Spleen (tissue), 11 donors: Measurements from ENCODE around the gene CFAP58. TPM values are rescaled to one million over a fixed set of nuclear protein-coding genes. Genes with fewer than 3 reads are reported as not detected.
A peak's percentile ranks its signal among the peaks of the same experiment; 100 is the strongest.

Experiments
- DNase-seq: peaks from one replicate; pipeline ENCODE4 v3.0.0-alpha.2; 2020
- H3K27ac ChIP-seq, 8 donors: fragments of 200-600 bp; sonication (generic) in 7 of 8; 1 replicate in 4 of 8; 2 replicates in 4 of 8; pipeline versions ENCODE4 v1.5.0 to v1.8.0; 2016 to 2021; ENCODE audit warnings: inconsistent platforms in 4 of 8, mild to moderate bottlenecking in 4 of 8, moderate library complexity in 1 of 8
- H3K27me3 ChIP-seq, 7 donors: fragments of 200-600 bp; sonication (generic) in 6 of 7; replicated peaks in 1 of 7; 1 replicate in 4 of 7; 2 replicates in 3 of 7; pipeline versions ENCODE4 v1.5.0 to v1.8.0; 2016 to 2021; ENCODE audit warnings: inconsistent platforms in 3 of 7, mild to moderate bottlenecking in 1 of 7
- H3K36me3 ChIP-seq, 6 donors: fragments of 200-600 bp; sonication (generic) in 5 of 6; 1 replicate in 4 of 6; 2 replicates in 2 of 6; pipeline versions ENCODE4 v1.5.0 to v1.8.0; 2016 to 2021; ENCODE audit warnings: inconsistent platforms in 2 of 6
- H3K4me1 ChIP-seq, 6 donors: fragments of 200-600 bp; sonication (generic) in 5 of 6; 1 replicate in 3 of 6; 2 replicates in 3 of 6; pipeline versions ENCODE4 v1.5.0 to v1.8.0; 2016 to 2021; ENCODE audit warnings: inconsistent platforms in 3 of 6
- H3K4me3 ChIP-seq, 8 donors: fragments of 200-600 bp; sonication (generic) in 7 of 8; 1 replicate in 4 of 8; 2 replicates in 4 of 8; pipeline versions ENCODE4 v1.5.0 to v1.8.0; 2016 to 2021; ENCODE audit warnings: inconsistent platforms in 4 of 8, mild to moderate bottlenecking in 4 of 8, moderate library complexity in 2 of 8
- H3K9me3 ChIP-seq, 8 donors: fragments of 200-600 bp; sonication (generic) in 7 of 8; 1 replicate in 4 of 8; 2 replicates in 4 of 8; pipeline versions ENCODE4 v1.5.0 to v1.8.0; 2016 to 2021; ENCODE audit warnings: inconsistent platforms in 4 of 8
- POLR2A ChIP-seq, 3 donors: fragments of 450-650 bp; IDR thresholded peaks; one replicate each; pipeline ENCODE4 v1.5.1; 2017; ENCODE audit warnings: antibody characterized with exemption in 3 of 3, mild to moderate bottlenecking in 1 of 3
- POLR2AphosphoS5 ChIP-seq, 3 donors: sonication (generic); formaldehyde crosslinking; IDR thresholded peaks; one replicate each; pipeline ENCODE4 v1.5.1; 2017; ENCODE audit warnings: antibody characterized with exemption in 3 of 3
- WGBS, 5 donors: extraction: QIAGEN DNeasy Blood & Tissue Kit in 3 of 5; methylation state at CpG; one replicate each; pipeline versions ENCODE4 v1.1.5 to v1.1.7; 2013 to 2018; 5-methylcytosine and 5-hydroxymethylcytosine counted together
- intact Hi-C: fragments of 100-400 bp; cut with DNase I; formaldehyde crosslinking; loops from one replicate; pipeline ENCODE4 v1.15.0; 2023; ENCODE audit warnings: low total_unique reads
- polyA plus RNA-seq, 3 donors: library from polyadenylated mRNA; stranded (reverse); fragments of 200-250 nt; gene quantifications; one replicate each; pipeline ENCODE4 v1.2.1, GENCODE V29; 2013
- total RNA-seq, 7 donors: library from RNA; depleted of rRNA in 3 of 7; stranded (reverse); fragments of >200 nt in 3 of 7; fragmentation: NEBNext Ultra II Directional in 4 of 7; extraction: Animal tissue kit (Norgen Biotek cat#: 25700) in 4 of 7; gene quantifications; one replicate each; pipeline versions ENCODE4 v1.1.0 to v1.2.1, GENCODE V29; 2016 to 2021
- TF ChIP-seq, protein P1 (sequence below), 11 experiments: fragments of 200-600 bp in 7 of 11; fragments of 450-650 bp in 4 of 11; sonication (generic) in 4 of 11; IDR thresholded peaks in 8 of 11; conservative IDR thresholded peaks in 3 of 11; 1 replicate in 7 of 11; 2 replicates in 4 of 11; pipeline versions ENCODE4 v1.4.0 to v1.8.0; 2016 to 2021; ENCODE audit warnings: antibody characterized with exemption in 11 of 11, inconsistent platforms in 4 of 11, mild to moderate bottlenecking in 1 of 11
- donor health status: healthy with polysubstance abuse.
- donor health status: DM: no; HTN: no; CAD: no; lungs with moderate emphysema.
- donor health status: DM: no; HTN: no; CAD: no.
- donor health status: Bipolar disorder and iron deficiency.
- donor health status: healthy.
- donor health status: DM: no; HTN: no; CAD: no.
- donor health status: DM: yes; HTN: yes; CAD: no.

The CFAP58 gene
- total and polyA plus RNA-seq, 10 donors, result 0.10 to 1.4 (median 0.42) TPM; not detected in 1

GRCh38 chr10:104334561-104334960 lies 19.1 kb upstream of the CFAP58 start:
- Histone ChIP-seq H3K4me3 (peak overlapping the region in 1 of 8 donors; percentile 76), H3K9me3 (no peaks in the 10 kb centered on the region), H3K27me3 (no peaks in the 10 kb centered on the region), H3K36me3 (peaks cover 0 to 37% (median 0%) of the 10 kb centered on the region in 6 donors), H3K27ac (peak overlapping the region in 6 of 8 donors; percentile 3 to 100 (median 98)), H3K4me1 (peaks cover 59 to 89% (median 81%) of the 10 kb centered on the region in 6 donors)
- peak; percentile 43 for DNase-seq
- intact Hi-C loops, result no loop called here
- TF ChIP-seq POLR2AphosphoS5 (IDR thresholded peaks at IDR 0.05), result no peak
- TF ChIP-seq, protein P1, sequence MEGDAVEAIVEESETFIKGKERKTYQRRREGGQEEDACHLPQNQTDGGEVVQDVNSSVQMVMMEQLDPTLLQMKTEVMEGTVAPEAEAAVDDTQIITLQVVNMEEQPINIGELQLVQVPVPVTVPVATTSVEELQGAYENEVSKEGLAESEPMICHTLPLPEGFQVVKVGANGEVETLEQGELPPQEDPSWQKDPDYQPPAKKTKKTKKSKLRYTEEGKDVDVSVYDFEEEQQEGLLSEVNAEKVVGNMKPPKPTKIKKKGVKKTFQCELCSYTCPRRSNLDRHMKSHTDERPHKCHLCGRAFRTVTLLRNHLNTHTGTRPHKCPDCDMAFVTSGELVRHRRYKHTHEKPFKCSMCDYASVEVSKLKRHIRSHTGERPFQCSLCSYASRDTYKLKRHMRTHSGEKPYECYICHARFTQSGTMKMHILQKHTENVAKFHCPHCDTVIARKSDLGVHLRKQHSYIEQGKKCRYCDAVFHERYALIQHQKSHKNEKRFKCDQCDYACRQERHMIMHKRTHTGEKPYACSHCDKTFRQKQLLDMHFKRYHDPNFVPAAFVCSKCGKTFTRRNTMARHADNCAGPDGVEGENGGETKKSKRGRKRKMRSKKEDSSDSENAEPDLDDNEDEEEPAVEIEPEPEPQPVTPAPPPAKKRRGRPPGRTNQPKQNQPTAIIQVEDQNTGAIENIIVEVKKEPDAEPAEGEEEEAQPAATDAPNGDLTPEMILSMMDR (IDR thresholded peaks at IDR 0.05 in 8 of 11, conservative IDR thresholded peaks at IDR 0.05 in 3 of 11), result no peak
- no peak for TF ChIP-seq POLR2A (IDR thresholded peaks at IDR 0.05)
- WGBS, 5 donors, result 91 to 96% (median 96%) methylated on average over 6 of the region's 6 CpGs

DNA sequence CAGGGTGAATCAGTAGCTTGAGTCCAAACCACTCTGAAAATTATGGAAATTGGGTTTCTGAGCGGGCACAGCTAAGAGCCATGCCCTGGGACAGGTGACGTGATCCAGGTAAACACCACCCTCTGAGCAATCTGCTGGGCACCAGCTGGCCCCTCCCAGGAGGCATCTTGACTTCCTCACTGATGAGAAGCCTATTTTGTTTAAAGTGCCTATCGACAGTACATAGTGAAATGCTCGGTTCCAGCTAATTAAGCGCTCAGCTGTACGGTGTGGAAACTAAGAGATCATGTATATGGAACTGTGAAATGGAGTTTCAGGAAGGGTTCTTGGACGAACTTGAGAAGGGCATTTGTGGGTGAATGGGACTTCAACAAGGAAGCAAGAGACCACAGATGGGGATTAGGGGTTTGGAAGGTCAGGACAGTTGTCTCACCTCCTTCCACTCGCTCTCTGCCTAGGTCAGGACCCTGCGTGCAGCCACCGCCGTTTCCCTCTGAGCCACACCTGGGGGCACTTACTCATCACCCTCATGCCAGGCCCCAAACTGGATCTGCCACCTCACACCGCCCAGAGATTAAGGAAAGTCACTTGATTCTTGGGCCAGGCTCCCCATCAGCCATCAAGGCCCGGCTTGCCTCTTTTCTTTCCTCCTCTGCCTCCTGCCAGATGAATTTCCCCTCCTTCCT lies 18.5 kb upstream of the CFAP58 start:
- Histone ChIP-seq H3K27me3 (no peaks in the 10 kb centered on the region), H3K4me1 (peaks cover 56 to 89% (median 81%) of the 10 kb centered on the region in 6 donors), H3K27ac (peak overlapping the region in 7 of 8 donors; percentile 5 to 100 (median 98)), H3K36me3 (peaks cover 0 to 37% (median 0%) of the 10 kb centered on the region in 6 donors), H3K4me3 (peak overlapping the region in 1 of 8 donors; percentile 76), H3K9me3 (no peaks in the 10 kb centered on the region)
- peak; percentile 75 for DNase-seq
- 73 to 78% (median 76%) methylated on average over 12 to 13 of the region's 13 CpGs for WGBS, 5 donors
- TF ChIP-seq, protein P1 (IDR thresholded peaks at IDR 0.05 in 8 of 11, conservative IDR thresholded peaks at IDR 0.05 in 3 of 11), result no peak
- TF ChIP-seq POLR2A (IDR thresholded peaks at IDR 0.05) (no peak), POLR2AphosphoS5 (IDR thresholded peaks at IDR 0.05) (no peak)
- intact Hi-C loops, result no loop called here

DNA sequence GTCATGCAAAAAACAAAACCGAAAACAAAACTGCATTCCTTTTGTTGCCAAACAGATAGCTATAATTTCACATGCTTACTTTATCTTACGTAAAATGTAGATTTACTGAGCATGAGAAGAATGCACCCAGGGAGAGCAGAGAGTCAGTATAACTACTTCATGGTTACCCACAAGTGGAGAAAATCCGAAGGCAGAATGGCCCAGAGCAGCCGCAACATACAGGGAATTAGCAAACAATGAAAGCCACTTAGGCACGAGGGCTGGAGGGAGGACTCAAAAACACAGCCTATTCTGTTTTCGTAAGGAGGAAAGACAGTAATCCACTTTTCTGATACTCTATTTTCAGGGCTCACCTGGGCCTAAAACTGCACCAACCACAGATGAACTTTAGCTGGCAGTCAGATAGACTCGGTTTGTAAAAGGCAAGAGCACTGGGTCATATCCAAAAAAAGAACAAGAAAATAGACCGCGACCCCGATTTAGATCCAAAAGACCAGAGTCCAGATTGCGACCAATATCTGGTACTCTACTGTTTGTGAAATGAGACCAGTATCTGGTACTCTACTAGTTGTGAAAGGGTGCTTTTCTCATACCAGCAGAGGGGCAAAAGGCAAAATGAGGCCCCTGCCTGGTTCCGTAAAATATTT lies 16.7 kb upstream of the CFAP58 start:
- TF ChIP-seq, protein P1 (IDR thresholded peaks at IDR 0.05 in 8 of 11, conservative IDR thresholded peaks at IDR 0.05 in 3 of 11), result no peak
- no peak for TF ChIP-seq POLR2A (IDR thresholded peaks at IDR 0.05)
- no peak for TF ChIP-seq POLR2AphosphoS5 (IDR thresholded peaks at IDR 0.05)
- Histone ChIP-seq H3K36me3 (peaks cover 0 to 27% (median 0%) of the 10 kb centered on the region in 6 donors), H3K4me3 (peak overlapping the region; percentile 76 to 97 (median 94)), H3K27ac (peak overlapping the region; percentile 97 to 100 (median 98)), H3K9me3 (no peaks in the 10 kb centered on the region), H3K4me1 (peaks cover 40 to 78% (median 66%) of the 10 kb centered on the region in 6 donors), H3K27me3 (no peaks in the 10 kb centered on the region)
- WGBS, 5 donors, result 6 to 16% (median 12%) methylated on average over 12 of the region's 12 CpGs
- intact Hi-C loops, result no loop called here
- DNase-seq, result peak; percentile 29

DNA sequence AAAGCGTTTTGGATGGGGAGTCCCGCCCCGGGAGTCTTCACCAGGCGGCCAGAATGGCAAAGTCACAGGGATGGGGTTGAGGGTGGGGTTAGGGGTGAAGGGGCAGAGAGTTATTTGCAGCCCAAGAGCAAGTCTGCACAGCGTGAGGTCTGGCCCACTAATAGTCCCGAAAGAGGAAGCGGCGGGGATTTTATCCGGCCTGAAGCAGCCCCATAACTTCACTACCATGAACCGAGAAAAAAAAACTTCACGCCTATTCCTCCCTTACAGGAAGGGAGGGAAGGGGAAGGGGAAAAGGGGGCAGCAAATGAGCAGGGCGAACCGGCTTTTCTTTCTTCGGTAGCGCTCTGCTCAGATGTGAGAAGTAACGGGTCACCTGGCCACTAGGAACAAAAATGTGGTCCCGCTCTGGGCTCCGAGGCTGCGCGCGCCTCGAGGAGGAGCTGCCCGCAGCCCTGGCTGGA lies 16.1 kb upstream of the CFAP58 start:
- intact Hi-C loops, result no loop called here
- Histone ChIP-seq H3K36me3 (peaks cover 0 to 25% (median 0%) of the 10 kb centered on the region in 6 donors), H3K27me3 (no peaks in the 10 kb centered on the region), H3K4me3 (peak overlapping the region; percentile 76 to 97 (median 94)), H3K4me1 (peaks cover 34 to 72% (median 60%) of the 10 kb centered on the region in 6 donors), H3K9me3 (no peaks in the 10 kb centered on the region), H3K27ac (peak overlapping the region; percentile 97 to 100 (median 98))
- peak in 1 of 3 donors; percentile 58 for TF ChIP-seq POLR2AphosphoS5 (IDR thresholded peaks at IDR 0.05)
- TF ChIP-seq POLR2A (IDR thresholded peaks at IDR 0.05), result peak in 1 of 3 donors; percentile 65
- TF ChIP-seq, protein P1 (IDR thresholded peaks at IDR 0.05 in 8 of 11, conservative IDR thresholded peaks at IDR 0.05 in 3 of 11), result peak in 1 of 11 experiments; percentile 5
- peak; percentile 89 for DNase-seq
- 0 to 1% (median 0%) methylated on average over 23 of the region's 23 CpGs for WGBS, 5 donors
